PC-9 (cell line): ENCODE measurements around the gene NSMCE1. TPM values are rescaled to one million over a fixed set of nuclear protein-coding genes. Genes with fewer than 3 reads are reported as not detected.

Experiments
- BruUV-seq: library from RNA; stranded (reverse); fragments of 400-500 nt; replicated peaks from 2 replicates; lab custom pipeline; 2021; lab: Mats Ljungman, UMichigan
- CTCF ChIA-PET: fragments of 300-600 bp; sonication (Branson Sonifier 250); formaldehyde crosslinking; loops from one replicate; lab custom pipeline; 2022; ENCODE audit warnings: antibody characterized with exemption; lab: Charles Lee
- POLR2A ChIA-PET: fragments of 300-600 bp; sonication (Branson Sonifier 250); formaldehyde crosslinking; loops from one replicate; lab custom pipeline; 2022; ENCODE audit warnings: antibody characterized with exemption; ENCODE audit not compliant: unreplicated experiment; lab: Charles Lee
- DNase-seq, 2 experiments: peaks; one replicate each; pipeline versions ENCODE4 v3.0.0 to v3.0.0-alpha.2; 2015 to 2022; ENCODE audit warnings: mixed read lengths in 1 of 2
- H2AFZ ChIP-seq: fragments of 200-600 bp; sonication (generic); 2 replicates; pipeline ENCODE4 v1.8.1; 2017; ENCODE audit warnings: antibody characterized with exemption
- H3F3A ChIP-seq: fragments of 200-600 bp; sonication (generic); 2 replicates; pipeline ENCODE4 v1.8.1; 2017; ENCODE audit warnings: antibody characterized with exemption, mild to moderate bottlenecking, low read depth; ENCODE audit not compliant: insufficient read depth
- H3K27ac ChIP-seq: fragments of 200-600 bp; sonication (generic); 2 replicates; pipeline ENCODE4 v1.6.1; 2016; ENCODE audit warnings: mixed run types
- H3K27me3 ChIP-seq: fragments of 200-600 bp; sonication (generic); 2 replicates; pipeline ENCODE4 v1.6.1; 2016; ENCODE audit warnings: low read depth, mixed run types; ENCODE audit not compliant: insufficient read depth
- H3K36me3 ChIP-seq: fragments of 200-600 bp; sonication (generic); 2 replicates; pipeline ENCODE4 v1.6.1; 2016; ENCODE audit warnings: low read depth, mixed run types
- H3K4me1 ChIP-seq: fragments of 200-600 bp; sonication (generic); replicated peaks from 2 replicates; pipeline ENCODE4 v1.6.1; 2016; ENCODE audit warnings: mixed run types; ENCODE audit not compliant: insufficient read depth
- H3K4me2 ChIP-seq: fragments of 200-600 bp; sonication (generic); 2 replicates; pipeline ENCODE4 v1.6.1; 2017; ENCODE audit warnings: mixed run types
- H3K4me3 ChIP-seq: fragments of 200-600 bp; sonication (generic); 2 replicates; pipeline ENCODE4 v1.6.1; 2016; ENCODE audit warnings: mixed run types
- H3K79me2 ChIP-seq: fragments of 200-600 bp; sonication (generic); 2 replicates; pipeline ENCODE4 v1.6.1; 2017; ENCODE audit warnings: low read depth, mixed run types
- H3K9me2 ChIP-seq: fragments of 200-600 bp; sonication (generic); 2 replicates; pipeline ENCODE4 v1.8.1; 2017; ENCODE audit warnings: mild to moderate bottlenecking; ENCODE audit not compliant: insufficient read depth
- H3K9me3 ChIP-seq: fragments of 200-600 bp; sonication (generic); 2 replicates; pipeline ENCODE4 v1.8.1; 2016; ENCODE audit warnings: low read depth; ENCODE audit not compliant: insufficient read depth
- H4K20me1 ChIP-seq: fragments of 200-600 bp; sonication (generic); 2 replicates; pipeline ENCODE4 v1.8.1; 2017; ENCODE audit not compliant: insufficient read depth
- CTCF ChIP-seq: fragments of 200-600 bp; sonication (generic); conservative IDR thresholded peaks from 2 replicates; pipeline ENCODE4 v1.6.1; 2017; ENCODE audit warnings: mixed run types, antibody characterized with exemption, mild to moderate bottlenecking, moderate library complexity
- EZH2 ChIP-seq: fragments of 200-600 bp; sonication (generic); IDR thresholded peaks from 2 replicates; pipeline ENCODE4 v1.8.0; 2017; ENCODE audit warnings: antibody characterized with exemption, low read depth
- intact Hi-C: fragments of 100-400 bp; cut with micrococcal nuclease; formaldehyde crosslinking; loops from one replicate; pipeline ENCODE4 v1.10.0; 2022; ENCODE audit not compliant: unreplicated experiment
- total RNA-seq: library from RNA; stranded (reverse); gene quantifications from 2 replicates; pipeline ENCODE4 v1.2.3, GENCODE V29; 2021

NSMCE1 gene
- total RNA-seq, 1 experiment from 2014 or later: 114 TPM

GRCh38 chr16:27291722-27292240 lies 23.2 kb upstream of the NSMCE1 start:
- no peaks in the 10 kb centered on the region for H3K9me2 ChIP-seq
- no peak overlapping the region for H2AFZ ChIP-seq
- ChIA-PET CTCF (no interaction called here), POLR2A (no interaction called here)
- no peak overlapping the region for H3K4me3 ChIP-seq
- peaks cover 5% of the 10 kb centered on the region for H3K4me1 ChIP-seq
- no peak overlapping the region for H3K4me2 ChIP-seq
- no peak overlapping the region for H3K27ac ChIP-seq
- no peaks in the 10 kb centered on the region for H3K27me3 ChIP-seq
- BruUV-seq: no TSS peak
- TF ChIP-seq CTCF (no peak), EZH2 (no peak)
- H3K9me3 ChIP-seq: 0 out of 2 replicates have a peak, but pooled peaks cover 3% of the 10 kb centered on the region
- no peaks in the 10 kb centered on the region for H4K20me1 ChIP-seq
- intact Hi-C loops: no loop called here
- DNase-seq: no peak
- H3K79me2 ChIP-seq: no peaks in the 10 kb centered on the region
- H3F3A ChIP-seq: peaks cover 10% of the 10 kb centered on the region; the same call in 1 of the 2 replicates
- H3K36me3 ChIP-seq: no peaks in the 10 kb centered on the region

- no peaks in the 10 kb centered on the region for H3K9me2 ChIP-seq
- H3K36me3 ChIP-seq: no peaks in the 10 kb centered on the region
- no peaks in the 10 kb centered on the region for H4K20me1 ChIP-seq
- ChIA-PET CTCF (no interaction called here), POLR2A (no interaction called here)
- DNase-seq: no peak
- no peak overlapping the region for H3K4me2 ChIP-seq
- 0 out of 2 replicates have a peak, but pooled peaks cover 3% of the 10 kb centered on the region for H3K9me3 ChIP-seq
- intact Hi-C loops: no loop called here
- no peak overlapping the region for H3K4me3 ChIP-seq
- peaks cover 12% of the 10 kb centered on the region for H3K4me1 ChIP-seq
- TF ChIP-seq EZH2 (no peak), CTCF (no peak)
- peaks cover 14% of the 10 kb centered on the region; the same call in 1 of the 2 replicates for H3F3A ChIP-seq
- no peak overlapping the region for H2AFZ ChIP-seq
- no peaks in the 10 kb centered on the region for H3K27me3 ChIP-seq
- BruUV-seq: no TSS peak
- no peaks in the 10 kb centered on the region for H3K79me2 ChIP-seq
- H3K27ac ChIP-seq: no peak overlapping the region
Measured at GRCh38 chr16:27291106-27291505, 22.5 kb upstream of the NSMCE1 start.

- Histone ChIP-seq H3K36me3 (no peaks in the 10 kb centered on the region), H3K9me2 (no peaks in the 10 kb centered on the region), H3K9me3 (0 out of 2 replicates have a peak, but pooled peaks cover 3% of the 10 kb centered on the region), H3K4me1 (peaks cover 17% of the 10 kb centered on the region), H3K4me3 (no peak overlapping the region), H3F3A (peaks cover 18% of the 10 kb centered on the region; the same call in 1 of the 2 replicates), H3K27ac (no peak overlapping the region), H4K20me1 (no peaks in the 10 kb centered on the region), H3K79me2 (no peaks in the 10 kb centered on the region), H3K4me2 (no peak overlapping the region), H3K27me3 (no peaks in the 10 kb centered on the region), H2AFZ (no peak overlapping the region)
- BruUV-seq: no TSS peak
- ChIA-PET POLR2A (interaction anchor here (0.6 kb wide), 2 partner anchors 790 to 862 kb away, joined by 3 to 9 read pairs; no protein-coding TSS in a partner anchor), CTCF (no interaction called here)
- intact Hi-C loops: no loop called here
- DNase-seq: no peak
- no peak for TF ChIP-seq CTCF
- no peak for TF ChIP-seq EZH2
Measured at GRCh38 chr16:27290562-27290961, 22.0 kb upstream of the NSMCE1 start.
